Measurements from ENCODE around the gene CASKIN1. TPM values are rescaled to one million over a fixed set of nuclear protein-coding genes. Genes with fewer than 3 reads are reported as not detected.

CASKIN1 gene
- polyA plus RNA-seq, 1 donor (not counting 4 experiments of a cell fraction or from before 2014, with no cell fraction given): 0.04 TPM

DNA sequence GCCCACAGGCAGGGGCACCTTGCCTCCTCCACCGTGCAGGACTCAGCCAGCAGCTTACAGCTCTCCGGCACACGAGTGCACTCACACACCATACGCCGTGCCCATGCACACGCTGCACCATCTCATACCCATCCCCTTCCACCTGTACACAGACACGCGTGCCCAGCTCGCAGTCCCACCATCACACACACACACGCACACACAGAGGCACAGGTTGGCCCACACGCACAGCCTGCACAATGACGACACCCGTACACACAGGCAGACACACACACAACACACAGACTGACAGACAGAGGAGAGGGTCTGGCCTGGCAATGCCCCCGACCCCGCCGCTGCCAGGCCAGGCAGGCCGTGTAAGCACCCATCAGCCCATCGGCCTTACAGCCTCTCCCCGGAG lies 12.1 kb downstream of the CASKIN1 start:
- Histone ChIP-seq H3K9me1 (ENCODE audit: control insufficient read depth, extremely low read depth, insufficient read depth, low read length) (no peaks in the 10 kb centered on the region), H3K4me3 (ENCODE audit: control insufficient read depth in 2 of 3, extremely low read depth in 1 of 3, insufficient read depth in 2 of 3, low read depth in 1 of 3, low read length in 3 of 3) (no peak overlapping the region), H3K9ac (ENCODE audit: control insufficient read depth, extremely low read depth, insufficient read depth, low read length) (no peak overlapping the region), H4K20me1 (ENCODE audit: control insufficient read depth, extremely low read depth, insufficient read depth, low read length) (no peaks in the 10 kb centered on the region), H3K27ac (ENCODE audit: control insufficient read depth, insufficient read depth, low read length) (no peak overlapping the region), H3K9me3 (ENCODE audit: control insufficient read depth, low read depth, low read length) (no peaks in the 10 kb centered on the region), H3K36me3 (ENCODE audit: control insufficient read depth in 2 of 2, extremely low read depth in 1 of 2, insufficient read depth in 2 of 2, low read length in 2 of 2) (peaks cover 0 to 1% of the 10 kb centered on the region in 2 experiments), H2AFZ (ENCODE audit: control insufficient read depth, low read length) (no peak overlapping the region), H3K4me2 (ENCODE audit: control insufficient read depth, extremely low read depth, insufficient read depth, low read depth, low read length) (no peak overlapping the region), H3K27me3 (ENCODE audit: control insufficient read depth, extremely low read depth, insufficient read depth, low read length) (peaks cover 4% of the 10 kb centered on the region), H3K79me2 (ENCODE audit: control insufficient read depth, insufficient read depth, low read length) (no peaks in the 10 kb centered on the region), H3K4me1 (ENCODE audit: control insufficient read depth, extremely low read depth, insufficient read depth, low read length) (peaks cover 2% of the 10 kb centered on the region)
- TF ChIP-seq, protein P1, sequence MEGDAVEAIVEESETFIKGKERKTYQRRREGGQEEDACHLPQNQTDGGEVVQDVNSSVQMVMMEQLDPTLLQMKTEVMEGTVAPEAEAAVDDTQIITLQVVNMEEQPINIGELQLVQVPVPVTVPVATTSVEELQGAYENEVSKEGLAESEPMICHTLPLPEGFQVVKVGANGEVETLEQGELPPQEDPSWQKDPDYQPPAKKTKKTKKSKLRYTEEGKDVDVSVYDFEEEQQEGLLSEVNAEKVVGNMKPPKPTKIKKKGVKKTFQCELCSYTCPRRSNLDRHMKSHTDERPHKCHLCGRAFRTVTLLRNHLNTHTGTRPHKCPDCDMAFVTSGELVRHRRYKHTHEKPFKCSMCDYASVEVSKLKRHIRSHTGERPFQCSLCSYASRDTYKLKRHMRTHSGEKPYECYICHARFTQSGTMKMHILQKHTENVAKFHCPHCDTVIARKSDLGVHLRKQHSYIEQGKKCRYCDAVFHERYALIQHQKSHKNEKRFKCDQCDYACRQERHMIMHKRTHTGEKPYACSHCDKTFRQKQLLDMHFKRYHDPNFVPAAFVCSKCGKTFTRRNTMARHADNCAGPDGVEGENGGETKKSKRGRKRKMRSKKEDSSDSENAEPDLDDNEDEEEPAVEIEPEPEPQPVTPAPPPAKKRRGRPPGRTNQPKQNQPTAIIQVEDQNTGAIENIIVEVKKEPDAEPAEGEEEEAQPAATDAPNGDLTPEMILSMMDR (optimal IDR thresholded peaks at IDR 0.05 in 1 of 3, IDR thresholded peaks at IDR 0.05 in 1 of 3, conservative IDR thresholded peaks at IDR 0.05 in 1 of 3; ENCODE audit: extremely low read depth in 1 of 3, insufficient read depth in 2 of 3, low read length in 3 of 3): no peak
- no peak for DNase-seq (ENCODE audit: low read depth, low spot score)
- dilution Hi-C loops (cut with MboI; ENCODE audit: extremely low pct_ligation_motif_present, low sequenced_read_pairs): no loop called here
- FAIRE-seq: no peak

DNA sequence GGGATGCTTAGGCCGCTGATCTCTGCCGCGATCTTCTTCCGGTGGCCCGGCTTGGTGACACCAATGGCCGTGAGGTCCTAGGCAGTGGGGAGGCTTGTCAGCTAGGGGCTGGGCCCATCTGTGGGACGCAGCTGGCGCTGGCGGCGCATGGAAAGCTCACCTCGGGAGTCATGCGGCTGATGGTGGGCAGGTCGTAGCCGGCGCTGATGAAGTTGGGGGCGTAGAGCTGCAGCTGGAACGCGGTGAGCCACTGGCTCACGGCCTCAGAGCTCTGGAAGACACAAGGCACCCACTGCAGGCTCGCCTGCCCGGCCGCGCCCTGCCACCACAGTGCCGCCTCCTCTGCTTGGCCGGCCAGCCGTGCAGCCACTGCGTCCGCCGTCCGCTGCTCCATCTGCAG lies 12.7 kb downstream of the CASKIN1 start:
- dilution Hi-C loops (cut with MboI; ENCODE audit: extremely low pct_ligation_motif_present, low sequenced_read_pairs): no loop called here
- no peak for FAIRE-seq
- Histone ChIP-seq H3K4me3 (ENCODE audit: control insufficient read depth in 2 of 3, extremely low read depth in 1 of 3, insufficient read depth in 2 of 3, low read depth in 1 of 3, low read length in 3 of 3) (no peak overlapping the region), H3K36me3 (ENCODE audit: control insufficient read depth in 2 of 2, extremely low read depth in 1 of 2, insufficient read depth in 2 of 2, low read length in 2 of 2) (peaks cover 0 to 1% of the 10 kb centered on the region in 2 experiments), H3K27ac (ENCODE audit: control insufficient read depth, insufficient read depth, low read length) (no peak overlapping the region), H3K9me1 (ENCODE audit: control insufficient read depth, extremely low read depth, insufficient read depth, low read length) (no peaks in the 10 kb centered on the region), H3K9ac (ENCODE audit: control insufficient read depth, extremely low read depth, insufficient read depth, low read length) (no peak overlapping the region), H4K20me1 (ENCODE audit: control insufficient read depth, extremely low read depth, insufficient read depth, low read length) (no peaks in the 10 kb centered on the region), H2AFZ (ENCODE audit: control insufficient read depth, low read length) (no peak overlapping the region), H3K4me2 (ENCODE audit: control insufficient read depth, extremely low read depth, insufficient read depth, low read depth, low read length) (no peak overlapping the region), H3K27me3 (ENCODE audit: control insufficient read depth, extremely low read depth, insufficient read depth, low read length) (peaks cover 5% of the 10 kb centered on the region), H3K4me1 (ENCODE audit: control insufficient read depth, extremely low read depth, insufficient read depth, low read length) (peaks cover 4% of the 10 kb centered on the region), H3K9me3 (ENCODE audit: control insufficient read depth, low read depth, low read length) (no peaks in the 10 kb centered on the region), H3K79me2 (ENCODE audit: control insufficient read depth, insufficient read depth, low read length) (no peaks in the 10 kb centered on the region)
- DNase-seq (ENCODE audit: low read depth, low spot score): no peak
- TF ChIP-seq EZH2 (IDR thresholded peaks at IDR 0.05; ENCODE audit: low read length): no peak
- TF ChIP-seq, protein P1 (optimal IDR thresholded peaks at IDR 0.05 in 1 of 3, IDR thresholded peaks at IDR 0.05 in 1 of 3, conservative IDR thresholded peaks at IDR 0.05 in 1 of 3; ENCODE audit: extremely low read depth in 1 of 3, insufficient read depth in 2 of 3, low read length in 3 of 3): no peak

Data from keratinocyte (primary cell).